HEK293T (cell line): ENCODE results near the gene TMEM135.

ENCODE experiments used
- CTCF ChIA-PET: fragments of 350-600 bp; formaldehyde crosslinking; extraction: SDS; loops from one replicate; lab custom pipeline; 2021; ENCODE audit warnings: antibody characterized with exemption, inconsistent platforms; lab: Yijun Ruan, JAX
- POLR2A ChIA-PET: fragments of 350-600 bp; formaldehyde crosslinking; extraction: SDS; loops from one replicate; lab custom pipeline; 2020; ENCODE audit warnings: antibody characterized with exemption, inconsistent platforms; lab: Yijun Ruan, JAX
- DNase-seq: peaks from one replicate; pipeline ENCODE4 v3.0.0; 2012; ENCODE audit warnings: mixed read lengths; ENCODE audit errors: extremely low spot score
- ARNT ChIP-seq: fragments of 450-650 bp; IDR thresholded peaks from 2 replicates; pipeline ENCODE4 v1.6.1; 2017; ENCODE audit warnings: mild to moderate bottlenecking
- BHLHE40 ChIP-seq: fragments of 450-650 bp; IDR thresholded peaks from 2 replicates; pipeline ENCODE4 v1.6.1; 2016; ENCODE audit warnings: mild to moderate bottlenecking, moderate library complexity, borderline replicate concordance
- CTBP1 ChIP-seq: fragments of 450-650 bp; IDR thresholded peaks from 2 replicates; pipeline ENCODE4 v1.6.1; 2016; ENCODE audit warnings: borderline replicate concordance
- ELF4 ChIP-seq: fragments of 450-650 bp; IDR thresholded peaks from 2 replicates; pipeline ENCODE4 v1.6.1; 2017; ENCODE audit warnings: antibody characterized with exemption
- FOXA1 ChIP-seq: fragments of 450-650 bp; IDR thresholded peaks from 2 replicates; pipeline ENCODE4 v1.6.1; 2016; ENCODE audit warnings: mild to moderate bottlenecking
- FOXK2 ChIP-seq: fragments of 450-650 bp; IDR thresholded peaks from 2 replicates; pipeline ENCODE4 v1.6.1; 2016; ENCODE audit warnings: mild to moderate bottlenecking
- FOXM1 ChIP-seq: fragments of 450-650 bp; IDR thresholded peaks from 2 replicates; pipeline ENCODE4 v1.6.1; 2017; ENCODE audit warnings: mild to moderate bottlenecking, borderline replicate concordance
- HDGF ChIP-seq: fragments of 450-650 bp; IDR thresholded peaks from 2 replicates; pipeline ENCODE4 v1.6.1; 2017; ENCODE audit warnings: antibody characterized with exemption, borderline replicate concordance
- L3MBTL2 ChIP-seq: fragments of 450-650 bp; conservative IDR thresholded peaks from 2 replicates; pipeline ENCODE4 v1.6.1; 2016; ENCODE audit warnings: mild to moderate bottlenecking
- LEF1 ChIP-seq: fragments of 450-650 bp; IDR thresholded peaks from 2 replicates; pipeline ENCODE4 v1.6.1; 2017; ENCODE audit warnings: mild to moderate bottlenecking, borderline replicate concordance
- NFRKB ChIP-seq: fragments of 450-650 bp; IDR thresholded peaks from 2 replicates; pipeline ENCODE4 v1.6.1; 2016; ENCODE audit warnings: mild to moderate bottlenecking, moderate library complexity
- SP1 ChIP-seq: fragments of 450-650 bp; IDR thresholded peaks from 2 replicates; pipeline ENCODE4 v1.6.1; 2017
- SUZ12 ChIP-seq: fragments of 450-650 bp; IDR thresholded peaks from 2 replicates; pipeline ENCODE4 v1.6.1; 2016; ENCODE audit warnings: mild to moderate bottlenecking
- TARDBP ChIP-seq: fragments of 450-650 bp; IDR thresholded peaks from 2 replicates; pipeline ENCODE4 v1.6.1; 2016
- ZNF384 ChIP-seq: fragments of 450-650 bp; IDR thresholded peaks from 2 replicates; pipeline ENCODE4 v1.6.1; 2016
- TF ChIP-seq, protein P1 (sequence below): fragments of 450-650 bp; IDR thresholded peaks from 2 replicates; pipeline ENCODE4 v1.6.1; 2016

TMEM135 gene

GRCh38 chr11:87325490-87325872 is 287.7 kb downstream of the TMEM135 start:
- DNase-seq, result no peak
- no peak for TF ChIP-seq SUZ12
- no peak for TF ChIP-seq ZNF384
- TF ChIP-seq SP1, result no peak
- TF ChIP-seq HDGF, result no peak
- TF ChIP-seq CTBP1, result no peak
- no peak for TF ChIP-seq ARNT
- TF ChIP-seq LEF1, result no peak
- no peak for TF ChIP-seq FOXM1
- TF ChIP-seq BHLHE40, result no peak
- TF ChIP-seq TARDBP, result no peak
- TF ChIP-seq ELF4, result no peak
- TF ChIP-seq FOXK2, result no peak
- no peak for TF ChIP-seq FOXA1
- TF ChIP-seq, protein P1, sequence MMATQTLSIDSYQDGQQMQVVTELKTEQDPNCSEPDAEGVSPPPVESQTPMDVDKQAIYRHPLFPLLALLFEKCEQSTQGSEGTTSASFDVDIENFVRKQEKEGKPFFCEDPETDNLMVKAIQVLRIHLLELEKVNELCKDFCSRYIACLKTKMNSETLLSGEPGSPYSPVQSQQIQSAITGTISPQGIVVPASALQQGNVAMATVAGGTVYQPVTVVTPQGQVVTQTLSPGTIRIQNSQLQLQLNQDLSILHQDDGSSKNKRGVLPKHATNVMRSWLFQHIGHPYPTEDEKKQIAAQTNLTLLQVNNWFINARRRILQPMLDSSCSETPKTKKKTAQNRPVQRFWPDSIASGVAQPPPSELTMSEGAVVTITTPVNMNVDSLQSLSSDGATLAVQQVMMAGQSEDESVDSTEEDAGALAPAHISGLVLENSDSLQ, result no peak
- TF ChIP-seq NFRKB, result no peak
- TF ChIP-seq L3MBTL2, result no peak
- CTCF ChIA-PET, result no interaction called here
- POLR2A ChIA-PET, result no interaction called here

DNA sequence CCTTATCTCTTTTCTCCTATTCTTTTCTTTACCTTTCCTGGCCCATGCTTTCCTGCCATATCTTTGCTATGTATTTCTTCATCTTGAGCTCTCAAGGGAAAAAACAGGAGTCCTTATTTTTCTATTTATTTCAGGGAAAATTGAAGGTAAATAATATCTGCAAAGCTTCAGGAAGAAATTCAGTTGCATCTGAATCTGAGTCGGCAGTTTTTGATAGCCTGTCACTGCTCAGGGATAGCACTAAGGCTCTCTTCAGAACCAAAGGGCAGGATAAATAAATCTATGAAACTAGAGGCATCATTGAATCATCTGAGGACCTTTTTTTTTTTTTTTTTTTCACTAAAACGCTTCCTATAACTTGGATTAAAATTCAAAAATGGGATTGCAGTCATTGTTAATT is 288.9 kb downstream of the TMEM135 start:
- TF ChIP-seq BHLHE40, result no peak
- no peak for TF ChIP-seq SP1
- TF ChIP-seq NFRKB, result no peak
- TF ChIP-seq FOXM1, result no peak
- no peak for TF ChIP-seq SUZ12
- no peak for TF ChIP-seq TARDBP
- TF ChIP-seq ELF4, result no peak
- no peak for DNase-seq
- CTCF ChIA-PET, result no interaction called here
- POLR2A ChIA-PET, result no interaction called here

DNA sequence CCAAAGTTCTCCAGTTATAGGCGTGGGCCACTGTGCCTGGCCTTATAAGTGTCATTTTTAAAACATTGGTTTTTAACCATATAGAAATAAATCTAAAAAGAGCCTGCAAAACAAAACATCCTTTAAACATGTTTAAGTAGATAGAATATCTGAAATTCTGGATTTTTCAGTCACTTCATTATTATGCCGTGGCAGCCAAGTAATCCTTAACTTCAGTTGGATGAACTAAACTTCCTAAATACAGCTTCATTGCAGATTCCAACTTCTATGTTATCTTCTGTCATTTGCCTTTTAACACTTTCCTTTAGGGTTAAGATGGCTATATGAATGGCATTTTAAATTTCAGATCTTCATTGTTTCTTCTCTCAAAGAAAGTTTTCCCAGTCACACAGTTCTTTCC is 291.4 kb downstream of the TMEM135 start:
- DNase-seq, result no peak
- ChIA-PET POLR2A (no interaction called here), CTCF (no interaction called here)
- no peak for TF ChIP-seq SP1
- no peak for TF ChIP-seq ZNF384
- TF ChIP-seq L3MBTL2, result no peak
- TF ChIP-seq NFRKB, result no peak
- no peak for TF ChIP-seq ARNT
- no peak for TF ChIP-seq ELF4
- no peak for TF ChIP-seq HDGF
- no peak for TF ChIP-seq CTBP1
- no peak for TF ChIP-seq FOXM1
- TF ChIP-seq, protein P1, result no peak

DNA sequence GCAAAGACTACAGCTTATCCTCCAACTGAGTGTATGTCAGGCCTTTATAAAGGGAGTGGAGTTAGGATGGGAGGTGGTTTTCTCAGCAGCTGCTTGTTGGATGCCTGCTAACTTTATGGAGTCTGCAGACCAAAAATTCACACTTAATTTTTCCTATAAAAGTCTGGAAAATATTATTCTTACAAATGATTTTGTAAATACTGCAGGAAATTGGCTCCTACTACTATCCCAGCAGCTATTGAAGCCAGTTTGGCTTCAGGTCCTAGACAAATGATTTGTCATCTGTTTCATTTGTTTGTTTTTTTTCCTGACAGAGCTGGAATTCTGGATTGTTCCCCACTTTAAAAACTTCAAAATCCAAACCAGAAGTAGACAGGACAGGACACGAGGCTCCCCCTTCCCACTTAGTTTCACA is 292.5 kb downstream of the TMEM135 start:
- CTCF ChIA-PET, result interaction anchor here (0.6 kb wide), 1 partner anchor 9 kb away, joined by 3 read pairs; no protein-coding TSS in a partner anchor
- POLR2A ChIA-PET, result no interaction called here
- no peak for DNase-seq

DNA sequence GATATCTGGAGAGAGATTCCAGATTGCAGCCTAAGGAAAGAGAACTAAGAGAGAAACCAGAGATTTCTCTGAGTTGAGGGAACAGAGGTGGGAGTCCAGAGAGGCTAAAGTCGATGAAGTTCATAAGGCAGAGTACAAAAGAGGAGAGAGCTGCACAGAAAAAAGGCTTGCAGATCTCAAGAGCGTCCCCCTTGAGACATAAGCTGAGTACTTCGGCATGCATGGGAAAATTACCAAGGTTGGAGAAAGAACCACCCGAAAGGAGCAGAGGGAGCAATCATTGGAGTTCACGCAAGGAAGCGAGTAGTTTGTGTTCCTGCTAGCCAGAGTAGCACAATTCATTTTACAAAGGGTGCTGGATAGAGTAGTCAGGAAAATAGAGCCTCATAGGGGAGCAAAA is 293.5 kb downstream of the TMEM135 start:
- CTCF ChIA-PET, result no interaction called here
- DNase-seq, result no peak
- no peak for TF ChIP-seq FOXK2
- no peak for TF ChIP-seq HDGF
- TF ChIP-seq L3MBTL2, result no peak
- TF ChIP-seq ARNT, result no peak
- no peak for TF ChIP-seq FOXM1
- no peak for TF ChIP-seq CTBP1
- no peak for TF ChIP-seq TARDBP
- no peak for TF ChIP-seq NFRKB
- POLR2A ChIA-PET, result no interaction called here

More for the DNA sequence above, 292.5 kb downstream of the TMEM135 start:
- TF ChIP-seq FOXM1 (no peak), L3MBTL2 (no peak), FOXK2 (no peak), TARDBP (no peak), ELF4 (no peak), BHLHE40 (no peak), FOXA1 (no peak), ZNF384 (no peak), LEF1 (no peak), NFRKB (no peak)
- TF ChIP-seq, protein P1, result no peak

GRCh38 chr11:87338046-87338639 is 300.4 kb downstream of the TMEM135 start:
- CTCF ChIA-PET, result no interaction called here
- DNase-seq, result no peak
- POLR2A ChIA-PET, result no interaction called here
- TF ChIP-seq SP1 (no peak), FOXA1 (no peak), L3MBTL2 (no peak), FOXM1 (no peak), ARNT (no peak), FOXK2 (no peak), BHLHE40 (no peak), CTBP1 (no peak), TARDBP (no peak), NFRKB (no peak)
- TF ChIP-seq, protein P1, result no peak
